Adrenal gland (tissue), 12 donors: ENCODE measurements around the gene SLC5A11. TPM values are rescaled to one million over a fixed set of nuclear protein-coding genes. Genes with fewer than 3 reads are reported as not detected.

Experiments
- DNase-seq, 7 donors: peaks; one replicate each; pipeline ENCODE4 v3.0.0-alpha.2; 2019 to 2020
- H3K27ac ChIP-seq, 5 donors: fragments of 200-600 bp; sonication (generic) in 4 of 5; 1 replicate in 3 of 5; 2 replicates in 2 of 5; pipeline versions ENCODE4 v1.5.1 to v1.8.0; 2016 to 2020; ENCODE audit warnings: mild to moderate bottlenecking in 1 of 5
- H3K27me3 ChIP-seq: fragments of 200-600 bp; 2 replicates; pipeline ENCODE4 v1.8.0; 2021
- H3K36me3 ChIP-seq, 2 donors: fragments of 200-600 bp; replicated peaks in 1 of 2; 1 replicate in 1 of 2; 2 replicates in 1 of 2; pipeline versions ENCODE4 v1.5.1 to v1.8.0; 2018 to 2022
- H3K4me1 ChIP-seq, 2 donors: fragments of 200-600 bp; replicated peaks in 1 of 2; 1 replicate in 1 of 2; 2 replicates in 1 of 2; pipeline versions ENCODE4 v1.5.1 to v1.8.0; 2018 to 2021
- H3K4me3 ChIP-seq, 4 donors: fragments of 200-600 bp; sonication (generic) in 3 of 4; one replicate each; pipeline ENCODE4 v1.5.1; 2016 to 2018
- H3K9me3 ChIP-seq, 3 donors: fragments of 200-600 bp; sonication (generic) in 1 of 3; replicated peaks in 1 of 3; 1 replicate in 2 of 3; 2 replicates in 1 of 3; pipeline versions ENCODE4 v1.5.1 to v1.8.0; 2016 to 2021
- POLR2A ChIP-seq, 2 donors: fragments of 450-650 bp; IDR thresholded peaks; one replicate each; pipeline ENCODE4 v1.6.1; 2017; ENCODE audit warnings: antibody characterized with exemption in 2 of 2, mild to moderate bottlenecking in 2 of 2, moderate library complexity in 1 of 2
- WGBS, 4 donors: extraction: QIAGEN DNeasy Blood & Tissue Kit in 2 of 4; methylation state at CpG; one replicate each; pipeline versions ENCODE4 v1.1.5 to v1.1.7; 2013 to 2017; 5-methylcytosine and 5-hydroxymethylcytosine counted together
- intact Hi-C, 2 donors: fragments of 100-400 bp; cut with DNase I; formaldehyde crosslinking; loops; one replicate each; pipeline versions ENCODE4 v1.14.1 to v1.15.0; 2022 to 2023
- polyA plus RNA-seq, 3 donors: library from polyadenylated mRNA; stranded (reverse); fragments of 200-250 nt in 2 of 3; fragments of 350-450 nt in 1 of 3; fragmentation: Illumina TruSeq in 1 of 3; extraction: RNeasy Lipid Tissue Mini Kit (QIAGEN cat#74804) in 1 of 3; gene quantifications; one replicate each; pipeline ENCODE4 v1.2.3, GENCODE V29; 2013 to 2014
- total RNA-seq, 9 donors: library from RNA; depleted of rRNA in 4 of 9; stranded (reverse); fragments of >200 nt in 4 of 9; fragments of 120-200 nt in 1 of 9; fragmentation: NEBNext Ultra II Directional in 1 of 9; extraction: Animal tissue kit (Norgen Biotek cat#: 25700) in 1 of 9; gene quantifications; one replicate each; pipeline versions ENCODE4 v1.1.0 to v1.2.4, GENCODE V29; 2013 to 2023
- TF ChIP-seq, protein P1 (sequence below), 6 experiments: fragments of 450-650 bp in 4 of 6; fragments of 200-600 bp in 2 of 6; sonication (generic) in 1 of 6; IDR thresholded peaks; 1 replicate in 5 of 6; 2 replicates in 1 of 6; pipeline versions ENCODE4 v1.5.1 to v1.8.0; 2016 to 2021; ENCODE audit warnings: antibody characterized with exemption in 6 of 6, mild to moderate bottlenecking in 2 of 6, moderate library complexity in 1 of 6
- donor health status: healthy with polysubstance abuse.
- donor health status: Bipolar disorder and iron deficiency.
- donor health status: DM: yes; HTN: yes; CAD: no.
- donor health status: DM: no; HTN: no; CAD: no.
- donor health status: DM: no; HTN: no; CAD: no.
- donor health status: DM: yes; HTN: yes; CAD: no.

The SLC5A11 gene
- total and polyA plus RNA-seq, 12 donors: 0.17 to 0.57 (median 0.43) TPM; not detected in 8

DNA sequence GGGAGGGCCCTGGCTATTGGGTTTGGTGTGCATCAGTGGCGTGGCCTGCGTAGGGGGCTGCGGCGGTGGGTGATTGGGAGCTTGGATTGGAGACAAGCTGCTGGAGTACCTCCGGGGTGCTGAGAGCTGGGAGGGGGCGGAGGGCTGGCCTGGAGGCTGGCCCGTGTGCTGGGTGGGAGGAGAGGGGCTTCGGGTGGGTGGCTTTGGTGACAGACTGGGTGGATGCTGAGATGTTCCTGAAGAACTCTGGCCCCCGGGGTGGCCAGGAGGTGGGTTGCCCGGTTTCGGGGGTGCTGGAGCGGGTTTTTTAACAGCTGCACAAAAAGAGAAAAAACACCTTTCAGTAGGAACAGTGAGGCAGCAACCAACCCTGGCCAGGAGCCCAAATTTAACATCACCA, 85.3 kb downstream of the SLC5A11 start:
- Histone ChIP-seq H3K4me3 (no peak overlapping the region), H3K36me3 (peaks cover 0 to 62% of the 10 kb centered on the region in 2 donors), H3K27me3 (no peaks in the 10 kb centered on the region), H3K4me1 (no peaks in the 10 kb centered on the region), H3K27ac (no peak overlapping the region), H3K9me3 (no peaks in the 10 kb centered on the region)
- TF ChIP-seq POLR2A (IDR thresholded peaks at IDR 0.05): no peak
- TF ChIP-seq, protein P1, sequence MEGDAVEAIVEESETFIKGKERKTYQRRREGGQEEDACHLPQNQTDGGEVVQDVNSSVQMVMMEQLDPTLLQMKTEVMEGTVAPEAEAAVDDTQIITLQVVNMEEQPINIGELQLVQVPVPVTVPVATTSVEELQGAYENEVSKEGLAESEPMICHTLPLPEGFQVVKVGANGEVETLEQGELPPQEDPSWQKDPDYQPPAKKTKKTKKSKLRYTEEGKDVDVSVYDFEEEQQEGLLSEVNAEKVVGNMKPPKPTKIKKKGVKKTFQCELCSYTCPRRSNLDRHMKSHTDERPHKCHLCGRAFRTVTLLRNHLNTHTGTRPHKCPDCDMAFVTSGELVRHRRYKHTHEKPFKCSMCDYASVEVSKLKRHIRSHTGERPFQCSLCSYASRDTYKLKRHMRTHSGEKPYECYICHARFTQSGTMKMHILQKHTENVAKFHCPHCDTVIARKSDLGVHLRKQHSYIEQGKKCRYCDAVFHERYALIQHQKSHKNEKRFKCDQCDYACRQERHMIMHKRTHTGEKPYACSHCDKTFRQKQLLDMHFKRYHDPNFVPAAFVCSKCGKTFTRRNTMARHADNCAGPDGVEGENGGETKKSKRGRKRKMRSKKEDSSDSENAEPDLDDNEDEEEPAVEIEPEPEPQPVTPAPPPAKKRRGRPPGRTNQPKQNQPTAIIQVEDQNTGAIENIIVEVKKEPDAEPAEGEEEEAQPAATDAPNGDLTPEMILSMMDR (IDR thresholded peaks at IDR 0.05): no peak
- WGBS, 4 donors: 94 to 97% (median 96%) methylated on average over 7 to 12 of the region's 12 CpGs
- DNase-seq: no peak
- intact Hi-C loops: no loop called here

DNA sequence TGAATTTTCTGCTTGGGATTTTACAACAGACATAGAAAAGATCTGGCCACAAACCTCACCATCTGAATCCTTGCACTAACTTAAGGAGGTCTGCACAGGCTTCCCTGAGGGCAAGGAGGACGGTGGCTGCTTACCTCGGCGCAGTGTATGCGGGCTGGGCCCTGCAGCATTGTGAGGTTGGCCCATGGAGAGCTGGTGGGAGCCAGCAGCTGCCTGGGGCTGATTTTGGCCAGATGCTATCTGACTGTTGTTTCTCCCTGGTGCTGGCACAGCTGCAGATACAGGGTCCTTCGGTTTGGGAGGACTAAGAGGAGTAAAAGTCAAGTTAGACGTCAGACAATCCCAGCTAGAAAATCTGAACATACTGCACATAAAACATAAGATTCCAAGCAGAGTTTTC, 89.6 kb downstream of the SLC5A11 start:
- H3K36me3 ChIP-seq: peaks cover 0 to 79% of the 10 kb centered on the region in 2 donors
- intact Hi-C loops: no loop called here
- DNase-seq: no peak
- H3K9me3 ChIP-seq: no peaks in the 10 kb centered on the region
- H3K4me1 ChIP-seq: no peaks in the 10 kb centered on the region
- H3K27ac ChIP-seq: no peak overlapping the region
- TF ChIP-seq, protein P1 (IDR thresholded peaks at IDR 0.05): no peak
- TF ChIP-seq POLR2A (IDR thresholded peaks at IDR 0.05): no peak
- no peaks in the 10 kb centered on the region for H3K27me3 ChIP-seq
- no peak overlapping the region for H3K4me3 ChIP-seq
- WGBS, 4 donors: 77 to 95% (median 91%) methylated on average over 6 of the region's 6 CpGs

DNA sequence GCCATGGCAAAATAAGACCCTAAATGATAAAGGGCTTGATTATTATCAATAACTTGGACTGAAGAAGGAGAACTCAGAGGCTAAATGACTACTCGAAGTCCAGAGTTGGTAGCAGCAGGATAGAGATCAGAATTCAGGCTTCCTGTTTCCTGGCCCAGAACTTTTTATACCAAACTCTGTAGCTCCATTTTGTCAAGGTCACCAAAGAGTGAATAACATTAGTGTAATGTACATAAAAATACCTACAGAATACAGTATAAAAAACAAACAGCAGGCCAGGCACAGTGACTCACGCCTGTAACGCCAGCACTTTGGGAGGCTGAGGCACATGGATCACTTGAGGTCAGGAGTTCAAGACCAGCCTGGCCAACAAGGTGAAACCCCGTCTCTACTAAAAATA, 90.4 kb downstream of the SLC5A11 start:
- no peak overlapping the region for H3K4me3 ChIP-seq
- H3K27ac ChIP-seq: no peak overlapping the region
- TF ChIP-seq, protein P1 (IDR thresholded peaks at IDR 0.05): no peak
- no peak for TF ChIP-seq POLR2A (IDR thresholded peaks at IDR 0.05)
- intact Hi-C loops: no loop called here
- peaks cover 0 to 79% of the 10 kb centered on the region in 2 donors for H3K36me3 ChIP-seq
- whole genome bisulfite sequencing, 4 donors: 77 to 83% (median 79%) methylated on average over 4 of the region's 4 CpGs
- H3K9me3 ChIP-seq: no peaks in the 10 kb centered on the region
- H3K27me3 ChIP-seq: no peaks in the 10 kb centered on the region
- H3K4me1 ChIP-seq: no peaks in the 10 kb centered on the region
- DNase-seq: no peak

DNA sequence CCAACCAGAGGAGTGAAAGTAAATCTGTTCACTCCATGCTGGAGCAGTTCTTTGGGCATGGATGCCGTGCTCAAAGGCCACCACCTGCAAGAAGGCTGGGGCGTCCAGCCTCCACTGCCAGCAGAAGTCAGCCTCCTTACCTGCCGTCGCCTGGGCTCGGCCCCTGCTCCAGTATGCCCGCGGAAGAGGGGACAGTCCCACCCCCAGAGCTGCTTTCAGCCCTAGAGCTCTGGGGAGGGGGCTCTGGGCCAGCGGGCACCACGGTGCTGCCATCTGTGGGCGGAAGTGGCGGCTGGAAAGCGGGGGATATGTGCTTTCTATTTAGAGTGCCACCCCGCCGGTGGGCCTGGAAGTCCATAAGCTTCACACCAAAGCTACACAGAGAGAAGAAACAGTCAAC, 93.5 kb downstream of the SLC5A11 start:
- intact Hi-C loops: no loop called here
- Histone ChIP-seq H3K27me3 (no peaks in the 10 kb centered on the region), H3K36me3 (peaks cover 0 to 87% of the 10 kb centered on the region in 2 donors), H3K4me3 (no peak overlapping the region), H3K4me1 (no peaks in the 10 kb centered on the region), H3K9me3 (no peaks in the 10 kb centered on the region), H3K27ac (no peak overlapping the region)
- DNase-seq: no peak
- 95 to 97% (median 95%) methylated on average over 4 to 14 of the region's 14 CpGs for WGBS, 4 donors
- TF ChIP-seq POLR2A (IDR thresholded peaks at IDR 0.05): no peak
- TF ChIP-seq, protein P1 (IDR thresholded peaks at IDR 0.05): no peak
